Activated CD4-positive, alpha-beta T cell treated with anti-CD3 and anti-CD28 coated beads, Interleukin-2, amount 50 U/mL, for 24 hours (primary cell): ENCODE results near the gene MAP2K1.
A peak's percentile ranks its signal among the peaks of the same experiment; 100 is the strongest.
"Not testable (repeated sequence)": the region's sequence is repeated elsewhere in the genome, so short reads cannot be mapped to it uniquely, and the experiment has no call there.

ENCODE experiments used
- DNase-seq, 2 donors: peaks; one replicate each; pipeline ENCODE4 v3.0.0-alpha.2; 2020; ENCODE audit warnings: low read depth in 1 of 2, low spot score in 1 of 2

MAP2K1 gene

GRCh38 chr15:66423149-66423548 lies 36.4 kb downstream of the MAP2K1 start:
- no peak for DNase-seq

- DNase-seq = no peak
These were observed 38.4 kb downstream of the MAP2K1 start for GRCh38 chr15:66424963-66425612.

- no peak for DNase-seq
These were observed 39.1 kb downstream of the MAP2K1 start for GRCh38 chr15:66425837-66426236.

GRCh38 chr15:66429117-66429516 lies 42.4 kb downstream of the MAP2K1 start:
- DNase-seq = no peak

- DNase-seq = no peak
These were observed 42.8 kb downstream of the MAP2K1 start for GRCh38 chr15:66429546-66429945.

GRCh38 chr15:66430627-66431255 lies 44.0 kb downstream of the MAP2K1 start:
- no peak for DNase-seq

GRCh38 chr15:66433726-66434125 lies 47.0 kb downstream of the MAP2K1 start:
- no peak for DNase-seq

- no peak for DNase-seq
These were observed 53.8 kb downstream of the MAP2K1 start for GRCh38 chr15:66440501-66440900.

- no peak for DNase-seq
These were observed 65.7 kb downstream of the MAP2K1 start for GRCh38 chr15:66452420-66452819.

GRCh38 chr15:66452971-66453580 lies 66.4 kb downstream of the MAP2K1 start:
- DNase-seq = no peak

GRCh38 chr15:66454143-66454542 lies 67.4 kb downstream of the MAP2K1 start:
- DNase-seq = no peak

GRCh38 chr15:66456211-66456610 lies 69.5 kb downstream of the MAP2K1 start:
- no peak for DNase-seq

- no peak for DNase-seq
These were observed 73.3 kb downstream of the MAP2K1 start for GRCh38 chr15:66459818-66460615.

GRCh38 chr15:66461294-66461693 lies 74.6 kb downstream of the MAP2K1 start:
- not testable (repeated sequence) for DNase-seq

GRCh38 chr15:66461917-66462316 lies 75.2 kb downstream of the MAP2K1 start:
- DNase-seq = no peak

GRCh38 chr15:66462627-66463026 lies 75.9 kb downstream of the MAP2K1 start:
- no peak for DNase-seq

- not testable (repeated sequence) for DNase-seq
These were observed 78.6 kb downstream of the MAP2K1 start for GRCh38 chr15:66465294-66465693.

GRCh38 chr15:66467162-66468040 lies 80.7 kb downstream of the MAP2K1 start:
- DNase-seq = not testable (repeated sequence)

GRCh38 chr15:66470825-66471224 lies 84.1 kb downstream of the MAP2K1 start:
- DNase-seq = not testable (repeated sequence)

- DNase-seq = peak in 1 of 2 donors; percentile 40
These were observed 85.7 kb downstream of the MAP2K1 start for GRCh38 chr15:66472176-66472999.
